ENCODE results near the gene AP5S1. TPM values are rescaled to one million over a fixed set of nuclear protein-coding genes. Genes with fewer than 3 reads are reported as not detected.
"Not testable (repeated sequence)": the region's sequence is repeated elsewhere in the genome, so short reads cannot be mapped to it uniquely, and the experiment has no call there.

Gene AP5S1
- total RNA-seq, 2 experiments from 2014 or later = 11.1 to 11.7 TPM

DNA sequence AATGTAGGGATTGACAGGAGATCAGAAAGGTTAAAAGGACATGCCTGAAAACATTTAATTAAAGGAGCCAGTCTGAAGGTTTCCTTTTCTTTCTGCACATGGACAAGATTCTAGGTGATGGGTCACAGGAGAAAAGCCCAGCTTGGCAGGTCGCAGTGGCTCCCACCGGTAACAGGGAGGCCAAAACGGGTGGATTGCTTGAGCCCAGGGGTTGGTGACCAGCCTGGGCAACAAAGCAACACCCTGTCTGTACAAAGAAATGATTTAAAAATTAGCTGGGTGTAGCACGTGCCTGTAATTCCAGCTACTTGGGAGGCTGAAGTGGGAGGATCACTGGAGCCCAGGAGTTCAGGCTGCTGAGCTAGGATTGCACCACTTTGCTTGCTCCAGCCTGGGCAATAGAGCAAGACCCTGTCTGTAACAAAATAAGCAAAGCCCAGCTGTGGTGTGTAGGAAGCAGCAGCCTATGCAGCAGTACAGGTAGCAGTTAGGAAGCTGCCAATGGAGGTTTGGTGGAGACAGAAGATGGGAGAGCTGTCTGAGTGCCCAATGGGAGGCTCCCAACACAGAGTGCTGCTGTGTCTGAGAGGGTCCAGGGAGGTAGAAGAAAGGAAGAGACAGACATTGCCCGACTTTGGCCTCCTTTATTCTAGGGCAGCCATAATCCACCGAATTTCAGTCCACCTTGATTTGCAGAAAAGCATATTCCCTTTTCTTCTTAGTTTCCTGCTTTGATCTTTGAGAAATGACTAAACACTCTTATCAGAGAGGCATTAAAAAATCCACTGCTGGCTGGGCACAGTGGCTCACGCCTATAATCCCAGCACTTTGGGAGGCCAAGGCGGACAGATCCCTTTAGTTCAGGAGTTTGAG lies 7.1 kb upstream of the AP5S1 start:
- Mint-ChIP-seq H3K4me1 (peaks cover 51% of the 10 kb centered on the region), H3K4me3 (no peak overlapping the region), H3K9me3 (no peaks in the 10 kb centered on the region), H3K27ac (peak overlapping the region; percentile 51), H3K27me3 (no peaks in the 10 kb centered on the region), H3K36me3 (no peaks in the 10 kb centered on the region)
- DNase-seq = no peak

DNA sequence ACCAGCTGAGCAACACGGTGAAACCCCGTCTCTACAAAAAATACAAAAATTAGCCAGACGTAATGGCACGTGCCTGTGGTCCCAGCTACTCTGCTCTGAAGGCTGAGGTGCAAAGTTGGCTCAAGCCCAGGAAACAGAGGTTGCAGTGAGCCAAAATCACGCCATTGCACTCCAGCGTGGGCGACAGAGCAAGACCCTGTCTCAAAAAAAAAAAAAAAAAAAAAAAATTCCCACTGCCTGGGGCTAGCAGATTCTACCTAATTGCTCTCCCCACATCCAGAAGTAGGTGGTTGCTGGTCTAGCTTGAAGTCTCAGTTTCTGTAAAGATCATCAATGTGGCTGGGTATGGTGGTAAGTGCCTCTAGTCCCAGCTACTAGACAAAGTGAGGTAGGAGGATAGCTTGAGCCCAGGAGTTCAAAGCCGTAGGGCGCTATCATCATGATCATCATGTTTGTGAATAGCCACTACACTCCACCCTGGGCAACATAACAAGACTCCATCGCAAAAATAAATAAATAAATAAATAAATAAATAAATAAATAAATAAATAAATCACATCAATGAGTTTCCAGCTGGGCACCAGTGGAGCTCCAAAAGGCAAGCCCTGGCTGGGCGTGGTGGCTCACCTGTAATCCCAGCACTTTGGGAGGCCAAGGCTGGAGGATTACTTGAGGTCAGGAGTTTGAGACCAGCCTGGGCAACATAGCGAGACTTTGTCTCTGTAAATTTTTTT lies 6.3 kb upstream of the AP5S1 start:
- no peaks in the 10 kb centered on the region for H3K27me3 Mint-ChIP-seq
- no peak overlapping the region for H3K4me3 Mint-ChIP-seq
- H3K27ac Mint-ChIP-seq = peak overlapping the region; percentile 51
- peak; percentile 56 for DNase-seq
- H3K36me3 Mint-ChIP-seq = no peaks in the 10 kb centered on the region
- peaks cover 56% of the 10 kb centered on the region for H3K4me1 Mint-ChIP-seq
- no peaks in the 10 kb centered on the region for H3K9me3 Mint-ChIP-seq

DNA sequence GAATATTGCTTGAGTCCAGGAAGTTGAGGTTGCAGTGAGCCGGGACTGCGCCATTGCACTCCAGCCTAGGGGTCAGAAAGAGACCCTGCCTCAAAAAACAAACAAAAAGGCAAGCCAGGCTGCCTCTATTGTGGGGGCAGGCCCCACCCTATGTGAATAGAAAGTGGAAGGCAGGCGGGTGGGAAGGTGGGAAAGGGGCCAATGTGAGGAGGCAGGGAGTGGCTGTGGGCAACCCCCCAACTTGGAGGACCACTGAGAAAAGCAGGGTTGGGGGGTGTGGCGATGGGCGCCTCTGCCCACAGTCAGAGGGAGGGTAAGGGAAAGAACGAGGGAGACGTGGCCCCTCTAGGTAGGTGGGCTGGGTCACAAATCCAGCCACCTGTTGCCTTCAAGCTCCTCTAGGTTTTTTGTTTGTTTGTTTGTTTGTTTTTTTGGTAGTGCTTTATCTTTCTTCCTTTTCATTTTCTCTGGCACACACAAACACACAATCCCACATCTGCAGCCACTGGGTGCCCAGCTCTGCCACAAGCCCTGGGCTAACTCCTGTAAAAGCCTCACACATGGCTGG lies 5.3 kb upstream of the AP5S1 start:
- Mint-ChIP-seq H3K36me3 (no peaks in the 10 kb centered on the region), H3K4me3 (no peak overlapping the region), H3K27ac (no peak overlapping the region)

DNA sequence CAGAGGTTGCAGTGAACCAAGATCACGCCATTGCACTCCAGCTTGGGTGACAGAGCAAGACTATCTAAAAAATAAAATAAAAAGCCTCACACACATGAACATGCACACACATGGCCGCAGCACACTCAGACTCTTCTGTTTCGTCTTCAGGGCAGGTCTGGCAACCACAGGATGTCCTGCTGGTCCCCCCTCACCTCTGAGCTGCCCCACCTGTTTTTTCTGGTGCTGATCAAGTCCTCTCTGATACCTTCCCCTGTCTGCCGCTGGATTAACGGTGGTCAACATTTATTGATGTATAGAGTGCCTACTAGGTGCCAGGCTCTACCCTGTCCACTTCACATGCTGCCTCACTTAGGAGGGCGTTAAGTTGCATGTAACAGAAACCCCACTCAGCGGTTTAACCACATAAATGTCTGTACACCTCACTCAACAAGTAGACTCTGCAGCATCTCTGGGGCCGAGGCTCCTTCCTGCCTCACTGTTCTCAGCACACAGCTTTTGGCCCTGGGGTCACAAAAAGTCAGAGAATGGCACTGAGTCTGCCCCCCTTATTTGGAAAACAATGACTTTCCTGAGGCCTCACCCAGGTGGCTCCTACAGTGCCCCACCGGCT lies 4.5 kb upstream of the AP5S1 start:
- no peaks in the 10 kb centered on the region for H3K36me3 Mint-ChIP-seq
- no peaks in the 10 kb centered on the region for H3K9me3 Mint-ChIP-seq
- DNase-seq = peak; percentile 42
- H3K4me3 Mint-ChIP-seq = no peak overlapping the region
- peaks cover 62% of the 10 kb centered on the region for H3K4me1 Mint-ChIP-seq
- peak overlapping the region; percentile 5 for H3K27ac Mint-ChIP-seq
- no peaks in the 10 kb centered on the region for H3K27me3 Mint-ChIP-seq

More for the DNA sequence above, 5.3 kb upstream of the AP5S1 start:
- Mint-ChIP-seq H3K27me3 (no peaks in the 10 kb centered on the region), H3K9me3 (no peaks in the 10 kb centered on the region), H3K4me1 (peaks cover 65% of the 10 kb centered on the region)
- no peak for DNase-seq

DNA sequence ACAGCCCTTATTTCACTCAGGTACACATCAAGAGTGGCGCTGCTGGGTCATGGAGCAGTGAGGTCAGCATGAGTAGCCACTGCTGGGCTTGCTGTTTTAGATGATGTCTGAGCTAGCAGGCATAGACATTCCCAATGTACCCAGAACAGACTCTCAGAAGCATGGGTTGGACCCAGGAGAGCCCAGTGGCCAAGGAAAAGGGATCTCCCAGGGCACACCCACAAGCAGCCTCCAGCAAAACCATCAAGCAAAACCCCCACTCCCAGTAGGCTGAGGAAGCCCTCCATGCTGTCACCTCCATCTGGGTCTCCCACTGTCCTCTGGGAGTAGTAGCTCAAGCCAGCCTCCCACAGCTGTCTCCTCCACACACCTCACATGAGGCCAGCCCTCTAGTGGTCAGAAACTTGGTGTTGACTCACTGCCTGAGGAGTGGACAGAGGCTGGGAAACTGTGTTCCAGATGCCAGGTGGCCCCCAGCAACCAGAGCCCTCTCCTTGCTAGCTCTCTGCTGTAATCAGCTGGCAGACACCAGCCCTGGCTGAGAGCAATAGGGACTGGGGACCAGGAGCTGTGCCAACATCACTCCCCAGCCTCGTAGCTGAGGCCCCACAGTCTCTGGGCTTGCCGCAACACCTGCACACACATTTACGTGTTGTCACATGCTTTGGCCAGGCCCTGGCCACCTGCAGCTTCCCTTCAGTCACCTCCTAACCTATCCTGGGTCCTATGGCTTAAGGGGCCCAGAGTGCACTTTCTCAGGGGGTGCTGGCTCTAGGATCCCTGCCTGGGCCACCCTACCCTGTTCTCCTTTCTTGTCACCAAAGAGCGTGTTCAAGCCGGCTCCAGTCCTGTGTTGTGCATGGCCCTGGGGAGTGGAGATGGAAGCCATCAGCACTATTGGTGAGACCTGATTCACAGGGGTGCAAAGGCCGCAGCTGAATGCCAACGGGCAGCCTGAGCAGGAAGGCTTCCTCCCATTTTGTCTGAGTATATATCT lies 1.9 kb upstream of the AP5S1 start:
- Mint-ChIP-seq H3K4me1 (peaks cover 51% of the 10 kb centered on the region), H3K27ac (peak overlapping the region; percentile 14), H3K4me3 (no peak overlapping the region)

DNA sequence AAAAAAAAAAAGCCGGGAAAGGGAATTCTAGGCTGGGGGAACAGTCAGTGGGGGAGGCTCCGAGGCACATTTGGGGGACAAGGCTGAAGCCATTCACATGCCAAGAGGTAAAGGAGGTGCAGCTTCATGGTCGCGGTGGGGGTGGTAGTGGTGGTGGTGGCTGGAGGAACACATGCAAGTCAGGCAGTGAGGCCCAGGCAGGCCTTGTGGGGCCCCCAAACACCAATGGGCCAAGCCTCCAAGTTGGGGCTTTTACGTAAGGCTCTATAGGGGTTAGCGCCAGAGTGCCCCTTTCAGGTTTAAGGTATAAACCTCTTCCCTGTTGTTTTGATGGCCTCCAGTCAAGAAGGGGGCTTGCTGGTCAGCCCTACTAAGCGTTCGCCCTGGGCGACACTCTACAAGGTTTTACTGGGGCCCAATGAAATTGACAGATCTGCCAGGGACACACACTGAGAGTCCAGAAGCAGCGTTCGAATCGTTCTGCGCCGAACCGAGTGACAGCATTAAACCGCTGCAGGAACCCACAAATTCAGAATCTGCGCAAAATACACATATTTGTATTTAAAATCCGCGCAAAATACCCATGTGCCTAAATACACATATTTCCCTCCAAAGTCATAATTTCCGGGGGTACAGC lies 818 bp upstream of the AP5S1 start:
- Mint-ChIP-seq H3K9me3 (no peaks in the 10 kb centered on the region), H3K36me3 (no peaks in the 10 kb centered on the region), H3K4me1 (peaks cover 45% of the 10 kb centered on the region), H3K4me3 (peak overlapping the region; percentile 79), H3K27me3 (no peaks in the 10 kb centered on the region), H3K27ac (peak overlapping the region; percentile 91)
- no peak for DNase-seq

More for the DNA sequence above, 1.9 kb upstream of the AP5S1 start:
- H3K27me3 Mint-ChIP-seq = no peaks in the 10 kb centered on the region
- no peaks in the 10 kb centered on the region for H3K36me3 Mint-ChIP-seq
- H3K9me3 Mint-ChIP-seq = no peaks in the 10 kb centered on the region
- DNase-seq = no peak

DNA sequence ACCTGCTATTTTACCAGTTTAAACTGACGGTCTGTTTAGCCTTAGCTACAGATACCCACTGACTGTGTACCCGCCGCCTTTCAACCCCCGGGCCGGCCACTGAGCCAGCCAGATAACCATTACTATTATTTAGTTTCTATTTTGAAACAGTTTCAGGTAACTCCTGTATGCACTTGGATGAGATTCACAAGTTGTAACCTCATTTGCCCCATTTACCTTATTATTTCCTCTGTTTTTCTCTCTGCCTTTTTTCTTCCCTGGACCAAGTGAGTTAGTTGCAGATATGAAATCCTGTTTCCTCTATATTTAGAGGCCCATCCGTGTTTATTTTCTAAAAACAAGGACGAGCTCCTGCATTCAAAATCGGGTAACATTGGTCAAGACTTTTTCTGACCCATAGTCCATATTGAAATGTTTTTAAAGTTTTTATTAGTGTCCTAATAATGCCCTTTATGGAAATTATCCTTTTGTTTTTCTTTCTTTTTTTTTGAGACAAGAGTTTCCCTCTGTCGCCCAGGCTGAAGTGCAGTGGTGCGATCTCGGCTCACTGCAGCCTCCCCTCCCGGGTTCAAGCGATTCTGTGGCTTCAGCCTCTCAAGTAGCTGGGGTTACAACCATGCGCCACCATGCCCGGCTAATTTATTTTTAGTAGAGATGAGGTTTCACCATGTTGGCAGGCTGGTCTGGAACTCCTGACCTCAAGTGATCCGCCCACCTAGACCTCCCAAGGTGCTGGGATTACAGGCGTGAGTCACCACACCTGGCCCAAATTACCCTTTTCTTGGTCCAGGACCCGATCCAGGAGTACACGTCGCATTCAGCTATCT lies 767 bp downstream of the AP5S1 start:
- H3K4me3 Mint-ChIP-seq = peak overlapping the region; percentile 83
- H3K27ac Mint-ChIP-seq = peak overlapping the region; percentile 91
- H3K36me3 Mint-ChIP-seq = no peaks in the 10 kb centered on the region
- H3K9me3 Mint-ChIP-seq = no peaks in the 10 kb centered on the region
- H3K27me3 Mint-ChIP-seq = no peaks in the 10 kb centered on the region
- no peak for DNase-seq
- peaks cover 34% of the 10 kb centered on the region for H3K4me1 Mint-ChIP-seq

DNA sequence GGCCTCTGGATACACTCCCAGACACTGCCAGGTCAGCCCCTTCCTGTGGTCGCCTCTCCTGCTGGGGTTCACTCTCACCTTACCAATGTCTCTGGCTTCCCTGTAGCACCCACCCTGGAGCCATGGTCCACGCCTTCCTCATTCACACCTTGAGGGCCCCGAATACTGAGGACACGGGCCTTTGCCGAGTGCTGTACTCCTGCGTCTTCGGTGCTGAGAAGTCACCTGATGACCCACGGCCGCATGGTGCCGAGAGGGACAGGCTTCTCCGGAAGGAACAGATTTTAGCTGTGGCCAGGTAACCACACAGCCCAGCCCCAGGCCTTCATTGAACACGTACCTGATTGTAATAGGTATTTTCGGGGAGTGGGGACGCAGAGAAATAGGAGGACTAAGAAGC lies 1.6 kb downstream of the AP5S1 start:
- Mint-ChIP-seq H3K27me3 (no peaks in the 10 kb centered on the region), H3K4me1 (peaks cover 28% of the 10 kb centered on the region), H3K4me3 (peak overlapping the region; percentile 83), H3K27ac (peak overlapping the region; percentile 91), H3K9me3 (no peaks in the 10 kb centered on the region), H3K36me3 (peaks cover under 1% of the 10 kb centered on the region)
- no peak for DNase-seq

DNA sequence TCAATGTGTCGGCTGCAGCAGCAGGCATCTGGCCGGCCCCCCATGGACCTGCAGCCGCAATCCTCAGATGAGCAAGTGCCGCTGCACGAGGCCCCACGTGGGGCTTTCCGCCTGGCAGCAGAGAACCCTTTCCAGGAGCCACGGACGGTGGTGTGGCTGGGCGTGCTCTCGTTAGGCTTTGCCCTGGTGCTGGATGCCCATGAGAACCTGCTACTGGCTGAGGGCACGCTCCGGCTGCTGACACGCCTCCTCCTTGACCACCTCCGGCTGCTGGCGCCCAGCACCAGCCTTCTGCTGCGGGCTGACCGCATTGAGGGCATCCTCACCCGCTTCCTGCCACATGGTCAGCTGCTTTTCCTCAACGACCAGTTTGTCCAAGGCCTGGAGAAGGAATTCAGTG lies 3.5 kb downstream of the AP5S1 start:
- peaks cover 22% of the 10 kb centered on the region for H3K4me1 Mint-ChIP-seq
- DNase-seq = no peak
- no peaks in the 10 kb centered on the region for H3K9me3 Mint-ChIP-seq
- peaks cover 3% of the 10 kb centered on the region for H3K36me3 Mint-ChIP-seq
- no peaks in the 10 kb centered on the region for H3K27me3 Mint-ChIP-seq
- H3K4me3 Mint-ChIP-seq = no peak overlapping the region
- no peak overlapping the region for H3K27ac Mint-ChIP-seq

DNA sequence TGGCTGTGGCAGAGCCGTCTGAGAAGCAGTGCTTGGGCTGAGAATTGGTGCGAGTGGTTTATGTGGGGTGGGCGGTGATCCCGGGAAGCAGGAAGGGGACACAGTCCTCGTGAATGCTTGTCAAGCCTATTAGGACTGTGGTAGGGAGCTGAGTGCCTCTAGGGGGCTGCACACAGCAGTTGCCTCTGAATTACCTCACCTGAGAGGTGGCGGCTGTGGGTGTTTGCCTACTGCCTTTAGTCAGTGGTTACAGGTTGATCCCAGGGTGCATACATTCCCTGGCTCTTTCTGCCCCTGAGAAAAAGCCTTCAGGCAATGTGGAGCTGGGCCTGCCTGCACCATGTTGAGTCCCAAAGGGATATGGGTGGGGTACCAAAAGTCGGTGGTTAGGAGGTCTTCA lies 5.2 kb downstream of the AP5S1 start:
- Mint-ChIP-seq H3K4me3 (no peak overlapping the region), H3K27ac (no peak overlapping the region), H3K4me1 (peaks cover 11% of the 10 kb centered on the region), H3K27me3 (no peaks in the 10 kb centered on the region), H3K36me3 (peaks cover 3% of the 10 kb centered on the region), H3K9me3 (no peaks in the 10 kb centered on the region)
- no peak for DNase-seq

DNA sequence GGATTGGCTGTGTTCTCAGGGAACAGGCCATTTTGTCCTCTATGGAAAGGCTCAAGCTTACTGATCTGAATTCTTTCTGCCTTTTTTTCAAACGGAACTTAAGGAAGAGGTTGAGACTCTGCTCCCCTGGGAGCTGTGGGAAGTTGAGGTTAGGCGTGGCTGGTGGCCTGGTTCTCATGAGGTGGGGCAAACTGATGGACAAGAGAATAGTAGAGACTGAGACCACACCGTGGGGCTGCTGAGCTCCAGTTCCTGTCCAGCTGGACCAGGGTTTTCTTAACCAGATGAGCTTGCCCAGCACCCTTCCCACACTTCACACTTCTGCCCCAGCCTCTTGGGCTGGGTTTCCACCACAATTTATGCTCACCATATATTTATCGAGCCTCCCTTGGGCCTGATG lies 6.1 kb downstream of the AP5S1 start:
- Mint-ChIP-seq H3K9me3 (no peaks in the 10 kb centered on the region), H3K4me3 (no peak overlapping the region), H3K27ac (no peak overlapping the region), H3K27me3 (no peaks in the 10 kb centered on the region), H3K36me3 (peaks cover 4% of the 10 kb centered on the region), H3K4me1 (peaks cover 8% of the 10 kb centered on the region)
- DNase-seq = no peak

DNA sequence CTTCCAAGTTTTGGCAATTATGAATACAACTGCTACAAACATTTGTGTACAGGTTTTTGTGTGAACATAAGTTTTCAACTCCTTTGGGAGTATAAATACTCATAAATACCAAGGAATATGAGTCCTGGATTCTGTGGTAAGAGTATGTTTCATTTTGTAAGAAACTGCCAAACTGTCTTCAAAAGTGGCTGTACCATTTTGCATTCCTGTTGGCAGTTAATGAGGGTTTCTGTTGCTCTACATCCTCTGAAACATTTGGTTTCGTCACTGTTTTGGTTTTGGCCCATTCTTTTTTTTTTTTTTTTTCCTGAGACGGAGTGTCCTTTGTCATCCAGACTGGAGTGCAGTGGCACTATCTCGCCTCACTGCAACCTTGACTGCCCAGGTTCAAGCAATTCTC lies 8.5 kb downstream of the AP5S1 start:
- H3K27ac Mint-ChIP-seq = no peak overlapping the region
- no peaks in the 10 kb centered on the region for H3K4me1 Mint-ChIP-seq
- DNase-seq = no peak
- peaks cover 4% of the 10 kb centered on the region for H3K36me3 Mint-ChIP-seq
- H3K27me3 Mint-ChIP-seq = no peaks in the 10 kb centered on the region
- no peak overlapping the region for H3K4me3 Mint-ChIP-seq
- H3K9me3 Mint-ChIP-seq = no peaks in the 10 kb centered on the region

DNA sequence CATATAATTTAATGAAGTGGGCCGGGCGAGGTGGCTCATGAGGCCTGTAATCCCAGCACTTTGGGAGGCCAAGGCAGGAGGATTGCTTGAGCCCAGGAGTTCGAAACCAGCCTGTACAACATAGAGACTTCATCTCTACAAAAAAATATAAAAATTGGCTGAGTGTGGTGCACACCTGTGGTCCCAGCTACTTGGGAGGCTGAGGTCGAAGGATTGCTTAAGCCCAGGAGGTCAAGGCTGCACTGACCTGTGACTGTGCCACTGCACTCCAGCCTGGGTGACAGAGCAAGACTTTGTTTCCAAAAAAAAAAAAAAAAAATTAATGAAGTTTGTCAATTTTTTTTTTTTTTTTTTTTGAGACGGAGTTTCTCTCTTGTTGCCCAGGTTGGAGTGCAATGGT lies 9.5 kb downstream of the AP5S1 start:
- H3K27ac Mint-ChIP-seq, H3K9me3 Mint-ChIP-seq, DNase-seq, H3K36me3 Mint-ChIP-seq, H3K4me3 Mint-ChIP-seq, H3K4me1 Mint-ChIP-seq, H3K27me3 Mint-ChIP-seq: not testable (repeated sequence)
